ENCODE measurements around the gene THSD4. TPM values are rescaled to one million over a fixed set of nuclear protein-coding genes. Genes with fewer than 3 reads are reported as not detected.
"Not testable (repeated sequence)": the region's sequence is repeated elsewhere in the genome, so short reads cannot be mapped to it uniquely, and the experiment has no call there.

Gene THSD4
- total RNA-seq, 1 experiment from 2014 or later: 29.0 TPM

- ATAC-seq: no peak
These were observed 608.1 kb downstream of the THSD4 start for GRCh38 chr15:71723344-71723743.

GRCh38 chr15:71725207-71725955, 610.1 kb downstream of the THSD4 start:
- H3K79me2 ChIP-seq (ENCODE audit: low read length); CTCF ChIA-PET; H3K4me3 ChIP-seq (ENCODE audit: low read length); H2AFZ ChIP-seq (ENCODE audit: low read length); H3K4me1 ChIP-seq (ENCODE audit: insufficient read depth, low read length); H3K36me3 ChIP-seq (ENCODE audit: low read depth, low read length); H4K20me1 ChIP-seq (ENCODE audit: low read length); H3K9me2 ChIP-seq (replicated peaks; ENCODE audit: low read length); H3K27me3 ChIP-seq (ENCODE audit: low read length); H3F3A ChIP-seq (ENCODE audit: low read length, unreplicated experiment); H3K9ac ChIP-seq (ENCODE audit: low read length); H3K9me3 ChIP-seq (ENCODE audit: low read length); POLR2A ChIA-PET (ENCODE audit: unreplicated experiment); BruUV-seq (replicated peaks): not testable (repeated sequence)
- Histone ChIP-seq H3K4me2 (ENCODE audit: low read length) (peak overlapping the region; percentile 10; the same call in 1 of the 2 replicates), H3K27ac (ENCODE audit: low read length) (peak overlapping the region; percentile 27; the same call in 1 of the 2 replicates)
- intact Hi-C loops (cut with micrococcal nuclease): loop anchor here (10.0 kb wide), 1 partner anchor 71 kb away; no protein-coding TSS in a partner anchor
- DNase-seq: peak; percentile 73
- ATAC-seq: peak; percentile 66

More at GRCh38 chr15:71723344-71723743, 608.1 kb downstream of the THSD4 start:
- no peak overlapping the region for H3K27ac ChIP-seq (ENCODE audit: low read length)
- intact Hi-C loops (cut with micrococcal nuclease): loop anchor here (10.0 kb wide), 1 partner anchor 69 kb away; no protein-coding TSS in a partner anchor
- no peak for TF ChIP-seq EZH2phosphoT487 (IDR thresholded peaks at IDR 0.05; ENCODE audit: borderline replicate concordance, low read length)
- no peak for TF ChIP-seq CTCF (conservative IDR thresholded peaks at IDR 0.05; ENCODE audit: low read depth, low read length)
- no peak for TF ChIP-seq EZH2 (IDR thresholded peaks at IDR 0.05; ENCODE audit: low read length, unreplicated experiment)
- H4K20me1 ChIP-seq (ENCODE audit: low read length): no peaks in the 10 kb centered on the region
- peaks cover 6% of the 10 kb centered on the region; the same call in 1 of the 2 replicates for H3K4me1 ChIP-seq (ENCODE audit: insufficient read depth, low read length)
- POLR2A ChIA-PET (ENCODE audit: unreplicated experiment): no interaction called here
- BruUV-seq (replicated peaks): no TSS peak
- H3K27me3 ChIP-seq (ENCODE audit: low read length): no peaks in the 10 kb centered on the region
- H3K9me2 ChIP-seq (replicated peaks; ENCODE audit: low read length): no peaks in the 10 kb centered on the region
- H3K4me2 ChIP-seq (ENCODE audit: low read length): no peak overlapping the region
- no peak overlapping the region for H2AFZ ChIP-seq (ENCODE audit: low read length)
- CTCF ChIA-PET: no interaction called here
- no peak overlapping the region for H3K9ac ChIP-seq (ENCODE audit: low read length)
- no peaks in the 10 kb centered on the region for H3K79me2 ChIP-seq (ENCODE audit: low read length)
- H3K4me3 ChIP-seq (ENCODE audit: low read length): no peak overlapping the region
- H3K9me3 ChIP-seq (ENCODE audit: low read length): no peaks in the 10 kb centered on the region
- H3K36me3 ChIP-seq (ENCODE audit: low read depth, low read length): no peaks in the 10 kb centered on the region
- H3F3A ChIP-seq (ENCODE audit: low read length, unreplicated experiment): no peaks in the 10 kb centered on the region
- no peak for DNase-seq

- no peak overlapping the region for H3K27ac ChIP-seq (ENCODE audit: low read length)
- H3K9ac ChIP-seq (ENCODE audit: low read length): no peak overlapping the region
- H3K27me3 ChIP-seq (ENCODE audit: low read length): no peaks in the 10 kb centered on the region
- POLR2A ChIA-PET (ENCODE audit: unreplicated experiment): no interaction called here
- no peaks in the 10 kb centered on the region for H4K20me1 ChIP-seq (ENCODE audit: low read length)
- H3K4me1 ChIP-seq (ENCODE audit: insufficient read depth, low read length): peaks cover 6% of the 10 kb centered on the region; the same call in 1 of the 2 replicates
- H3K9me2 ChIP-seq (replicated peaks; ENCODE audit: low read length): no peaks in the 10 kb centered on the region
- H3K36me3 ChIP-seq (ENCODE audit: low read depth, low read length): no peaks in the 10 kb centered on the region
- no peaks in the 10 kb centered on the region for H3K79me2 ChIP-seq (ENCODE audit: low read length)
- no peak for DNase-seq
- no peaks in the 10 kb centered on the region for H3F3A ChIP-seq (ENCODE audit: low read length, unreplicated experiment)
- no peak overlapping the region for H2AFZ ChIP-seq (ENCODE audit: low read length)
- H3K9me3 ChIP-seq (ENCODE audit: low read length): no peaks in the 10 kb centered on the region
- no peak overlapping the region for H3K4me2 ChIP-seq (ENCODE audit: low read length)
- CTCF ChIA-PET: no interaction called here
- intact Hi-C loops (cut with micrococcal nuclease): loop anchor here (10.0 kb wide), 1 partner anchor 74 kb away; no protein-coding TSS in a partner anchor
- H3K4me3 ChIP-seq (ENCODE audit: low read length): no peak overlapping the region
- ATAC-seq: no peak
- TF ChIP-seq CTCF (conservative IDR thresholded peaks at IDR 0.05; ENCODE audit: low read depth, low read length): no peak
- TF ChIP-seq EZH2phosphoT487 (IDR thresholded peaks at IDR 0.05; ENCODE audit: borderline replicate concordance, low read length): no peak
- TF ChIP-seq EZH2 (IDR thresholded peaks at IDR 0.05; ENCODE audit: low read length, unreplicated experiment): no peak
- no TSS peak for BruUV-seq (replicated peaks)
These were observed 613.6 kb downstream of the THSD4 start for GRCh38 chr15:71728881-71729280.
